Lower leg skin (tissue), 3 donors: ENCODE measurements around the gene CRB2.

Experiments used
- POLR2A ChIP-seq, 2 donors: fragments of 450-650 bp; IDR thresholded peaks; one replicate each; pipeline ENCODE4 v1.6.1; 2016 to 2017; ENCODE audit warnings: antibody characterized with exemption in 2 of 2, mild to moderate bottlenecking in 1 of 2, moderate library complexity in 1 of 2
- TF ChIP-seq, protein P1 (sequence below), 3 donors: fragments of 450-650 bp; IDR thresholded peaks; one replicate each; pipeline ENCODE4 v1.5.1; 2016; ENCODE audit warnings: antibody characterized with exemption in 3 of 3, mild to moderate bottlenecking in 3 of 3, moderate library complexity in 2 of 3

DNA sequence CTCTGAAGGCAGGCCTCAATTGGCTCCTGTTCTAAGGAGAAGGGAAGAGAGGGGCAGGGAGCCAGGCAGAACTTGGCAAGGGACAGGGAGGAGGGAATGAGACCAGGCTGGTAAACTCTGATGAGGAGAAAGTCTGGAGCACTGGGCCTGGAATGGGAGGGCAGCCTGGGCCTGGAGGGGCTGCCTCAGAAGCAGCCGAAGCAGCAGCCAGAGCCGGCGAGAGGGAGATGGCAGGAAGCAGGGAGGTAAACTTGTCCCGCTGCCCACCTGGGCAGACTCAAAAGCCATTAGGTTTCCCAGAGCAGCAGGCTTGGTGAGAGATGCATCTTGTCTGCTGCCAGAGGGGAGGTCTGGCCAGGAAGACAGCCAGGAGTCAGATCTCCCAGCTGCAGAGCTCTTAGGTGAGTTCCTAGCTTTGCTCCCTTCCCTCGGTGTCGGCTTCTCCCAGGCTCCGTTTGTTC, 37.0 kb upstream of the CRB2 start:
- TF ChIP-seq, protein P1, sequence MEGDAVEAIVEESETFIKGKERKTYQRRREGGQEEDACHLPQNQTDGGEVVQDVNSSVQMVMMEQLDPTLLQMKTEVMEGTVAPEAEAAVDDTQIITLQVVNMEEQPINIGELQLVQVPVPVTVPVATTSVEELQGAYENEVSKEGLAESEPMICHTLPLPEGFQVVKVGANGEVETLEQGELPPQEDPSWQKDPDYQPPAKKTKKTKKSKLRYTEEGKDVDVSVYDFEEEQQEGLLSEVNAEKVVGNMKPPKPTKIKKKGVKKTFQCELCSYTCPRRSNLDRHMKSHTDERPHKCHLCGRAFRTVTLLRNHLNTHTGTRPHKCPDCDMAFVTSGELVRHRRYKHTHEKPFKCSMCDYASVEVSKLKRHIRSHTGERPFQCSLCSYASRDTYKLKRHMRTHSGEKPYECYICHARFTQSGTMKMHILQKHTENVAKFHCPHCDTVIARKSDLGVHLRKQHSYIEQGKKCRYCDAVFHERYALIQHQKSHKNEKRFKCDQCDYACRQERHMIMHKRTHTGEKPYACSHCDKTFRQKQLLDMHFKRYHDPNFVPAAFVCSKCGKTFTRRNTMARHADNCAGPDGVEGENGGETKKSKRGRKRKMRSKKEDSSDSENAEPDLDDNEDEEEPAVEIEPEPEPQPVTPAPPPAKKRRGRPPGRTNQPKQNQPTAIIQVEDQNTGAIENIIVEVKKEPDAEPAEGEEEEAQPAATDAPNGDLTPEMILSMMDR (IDR thresholded peaks at IDR 0.05) = no peak
- no peak for TF ChIP-seq POLR2A (IDR thresholded peaks at IDR 0.05)
